DND-41 (cell line): ENCODE results near the gene DST.

Experiments
- EZH2 ChIP-seq: IDR thresholded peaks from 3 replicates; pipeline ENCODE4 v1.6.1; 2012; ENCODE audit warnings: borderline replicate concordance, low read depth, mild to moderate bottlenecking, moderate library complexity, low read length, inconsistent platforms; ENCODE audit not compliant: severe bottlenecking
- TF ChIP-seq, protein P1 (sequence below): IDR thresholded peaks from 2 replicates; pipeline ENCODE4 v1.5.1; 2012; ENCODE audit warnings: borderline replicate concordance, low read length, moderate library complexity, mild to moderate bottlenecking; ENCODE audit not compliant: poor library complexity, severe bottlenecking; ENCODE audit errors: extremely low read depth

DNA sequence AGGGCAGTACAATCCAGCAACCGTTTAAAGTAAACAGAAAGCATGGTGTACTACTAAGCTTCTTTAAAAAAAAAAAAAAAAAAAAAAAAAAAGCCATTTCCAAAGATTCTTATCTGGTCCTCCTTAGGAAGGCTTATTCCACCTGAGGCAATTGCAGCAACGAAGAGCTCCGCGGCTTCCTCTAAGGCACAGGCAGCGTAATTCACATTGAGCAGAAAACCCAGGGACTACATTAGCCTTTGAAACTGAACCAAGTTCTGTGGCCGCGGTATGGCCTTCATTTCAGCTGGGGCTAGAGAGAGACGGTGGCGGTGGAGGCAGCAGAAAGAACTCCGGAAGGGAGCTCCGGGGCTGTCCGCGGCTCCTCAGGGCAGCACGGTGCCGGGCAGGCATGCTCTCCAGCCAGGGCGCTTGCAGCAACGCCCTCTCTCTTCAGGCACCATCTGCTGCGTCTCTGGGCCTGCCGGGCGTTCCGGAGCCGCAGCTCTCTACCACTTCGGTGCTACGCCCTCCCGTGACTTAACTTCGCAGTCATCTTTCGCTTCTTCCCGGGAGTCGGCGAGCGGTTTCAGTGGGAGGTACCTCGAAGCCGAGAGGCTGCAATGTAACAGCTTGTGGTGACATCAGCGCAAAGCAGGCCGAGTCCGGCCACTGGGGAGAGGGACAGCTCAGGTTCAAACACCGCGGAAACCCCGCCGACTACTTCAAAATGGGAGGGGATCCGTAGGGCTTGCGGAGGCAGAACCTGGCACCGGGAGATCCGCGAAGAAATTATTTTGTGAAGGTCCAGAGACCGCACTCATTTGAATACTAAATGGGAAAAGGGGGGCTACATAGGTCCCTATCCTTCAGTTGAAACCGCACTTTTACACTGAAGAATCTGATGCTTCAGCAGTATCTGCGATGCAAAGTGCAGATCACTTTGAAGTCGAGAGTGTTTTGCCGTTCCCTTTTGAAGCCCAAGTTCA, 100.0 kb downstream of the DST start:
- TF ChIP-seq, protein P1, sequence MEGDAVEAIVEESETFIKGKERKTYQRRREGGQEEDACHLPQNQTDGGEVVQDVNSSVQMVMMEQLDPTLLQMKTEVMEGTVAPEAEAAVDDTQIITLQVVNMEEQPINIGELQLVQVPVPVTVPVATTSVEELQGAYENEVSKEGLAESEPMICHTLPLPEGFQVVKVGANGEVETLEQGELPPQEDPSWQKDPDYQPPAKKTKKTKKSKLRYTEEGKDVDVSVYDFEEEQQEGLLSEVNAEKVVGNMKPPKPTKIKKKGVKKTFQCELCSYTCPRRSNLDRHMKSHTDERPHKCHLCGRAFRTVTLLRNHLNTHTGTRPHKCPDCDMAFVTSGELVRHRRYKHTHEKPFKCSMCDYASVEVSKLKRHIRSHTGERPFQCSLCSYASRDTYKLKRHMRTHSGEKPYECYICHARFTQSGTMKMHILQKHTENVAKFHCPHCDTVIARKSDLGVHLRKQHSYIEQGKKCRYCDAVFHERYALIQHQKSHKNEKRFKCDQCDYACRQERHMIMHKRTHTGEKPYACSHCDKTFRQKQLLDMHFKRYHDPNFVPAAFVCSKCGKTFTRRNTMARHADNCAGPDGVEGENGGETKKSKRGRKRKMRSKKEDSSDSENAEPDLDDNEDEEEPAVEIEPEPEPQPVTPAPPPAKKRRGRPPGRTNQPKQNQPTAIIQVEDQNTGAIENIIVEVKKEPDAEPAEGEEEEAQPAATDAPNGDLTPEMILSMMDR = no peak
- TF ChIP-seq EZH2 = no peak
